Renal pelvis (tissue), 4 donors: ENCODE results near the gene STOM. TPM values are rescaled to one million over a fixed set of nuclear protein-coding genes. Genes with fewer than 3 reads are reported as not detected.

Experiments used
- DNase-seq: peaks from one replicate; pipeline ENCODE4 v3.0.0-alpha.2; 2013
- polyA plus RNA-seq, 3 donors: library from polyadenylated mRNA; unstranded; fragments of 120-200 nt; gene quantifications; one replicate each; pipeline ENCODE4 v1.2.1, GENCODE V29; 2013; ENCODE audit not compliant: insufficient read length in 3 of 3

The STOM gene
- polyA plus RNA-seq, 3 donors = 70.9 to 81.7 (median 74.5) TPM

GRCh38 chr9:121324316-121324715, 45.7 kb downstream of the STOM start:
- DNase-seq = no peak

- DNase-seq = no peak
Measured at GRCh38 chr9:121323449-121324151, 46.5 kb downstream of the STOM start.

- DNase-seq = no peak
Measured at GRCh38 chr9:121322737-121323448, 47.2 kb downstream of the STOM start.

GRCh38 chr9:121322037-121322736, 47.9 kb downstream of the STOM start:
- no peak for DNase-seq

GRCh38 chr9:121321016-121321503, 49.0 kb downstream of the STOM start:
- DNase-seq = no peak

- no peak for DNase-seq
Measured at GRCh38 chr9:121319383-121319780, 50.7 kb downstream of the STOM start.

GRCh38 chr9:121318631-121319382, 51.2 kb downstream of the STOM start:
- DNase-seq = no peak

- no peak for DNase-seq
Measured at GRCh38 chr9:121317737-121318630, 52.1 kb downstream of the STOM start.

- DNase-seq = no peak
Measured at GRCh38 chr9:121316852-121317373, 53.1 kb downstream of the STOM start.

GRCh38 chr9:121316378-121316777, 53.7 kb downstream of the STOM start:
- DNase-seq = no peak

- no peak for DNase-seq
Measured at GRCh38 chr9:121313458-121314152, 56.4 kb downstream of the STOM start.

GRCh38 chr9:121312169-121312568, 57.9 kb downstream of the STOM start:
- no peak for DNase-seq

GRCh38 chr9:121310571-121310970, 59.5 kb downstream of the STOM start:
- DNase-seq = no peak

- no peak for DNase-seq
Measured at GRCh38 chr9:121309833-121310425, 60.1 kb downstream of the STOM start.

GRCh38 chr9:121309171-121309570, 60.9 kb downstream of the STOM start:
- DNase-seq = no peak

- DNase-seq = no peak
Measured at GRCh38 chr9:121308765-121309164, 61.3 kb downstream of the STOM start.

- no peak for DNase-seq
Measured at GRCh38 chr9:121307976-121308375, 62.1 kb downstream of the STOM start.

- DNase-seq = no peak
Measured at GRCh38 chr9:121305269-121305994, 64.6 kb downstream of the STOM start.

- DNase-seq = no peak
Measured at GRCh38 chr9:121304707-121305106, 65.3 kb downstream of the STOM start.
